Dermis blood vessel endothelial cell (primary cell): ENCODE data around the gene FBN1. TPM values are rescaled to one million over a fixed set of nuclear protein-coding genes. Genes with fewer than 3 reads are reported as not detected.

ENCODE experiments used
- DNase-seq: peaks from one replicate; pipeline ENCODE4 v3.0.0; 2010
- total RNA-seq: library from RNA; depleted of rRNA; stranded (reverse); fragments of >200 nt; gene quantifications from 2 replicates; pipeline ENCODE4 v1.2.3, GENCODE V29; 2014

FBN1 gene
- total RNA-seq, 1 donor from 2014 or later: 122 TPM

DNA sequence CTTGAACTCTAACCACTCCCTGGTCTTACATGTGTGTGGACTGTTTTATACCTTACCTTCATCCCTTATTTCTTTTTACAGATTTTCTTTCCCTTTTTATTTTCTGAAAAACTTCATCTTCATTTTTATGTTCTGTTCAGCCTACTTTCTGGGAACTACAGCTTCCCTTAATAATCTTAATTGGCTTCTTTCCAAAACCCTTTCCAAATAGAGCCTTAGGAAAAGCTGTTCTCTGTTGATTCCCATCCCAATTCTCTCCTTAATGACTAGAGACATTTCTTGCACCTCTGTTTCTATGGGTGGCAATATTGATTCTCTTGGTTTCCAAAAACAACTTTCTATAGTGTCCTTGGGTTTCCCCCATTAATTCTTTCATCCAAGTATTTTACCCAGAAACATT, 179.4 kb downstream of the FBN1 start:
- no peak for DNase-seq

DNA sequence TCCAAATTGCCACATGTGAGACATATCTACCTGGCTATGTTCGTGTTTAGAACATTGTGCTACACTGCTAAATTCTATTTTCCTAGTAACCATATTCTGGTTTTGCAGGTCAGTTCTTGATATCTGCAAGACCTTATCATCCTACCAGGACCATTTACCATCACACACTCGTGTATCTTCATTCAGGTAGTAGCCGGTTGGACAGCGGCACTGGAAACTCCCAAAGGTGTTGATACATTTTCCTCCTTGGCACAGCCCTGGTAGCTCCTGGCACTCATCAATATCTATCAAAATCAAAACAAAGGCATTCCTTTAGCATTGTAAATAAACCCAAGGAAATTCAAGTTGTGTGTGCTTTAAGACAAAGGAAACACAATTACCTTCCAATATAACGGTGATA, 180.1 kb downstream of the FBN1 start:
- no peak for DNase-seq

DNA sequence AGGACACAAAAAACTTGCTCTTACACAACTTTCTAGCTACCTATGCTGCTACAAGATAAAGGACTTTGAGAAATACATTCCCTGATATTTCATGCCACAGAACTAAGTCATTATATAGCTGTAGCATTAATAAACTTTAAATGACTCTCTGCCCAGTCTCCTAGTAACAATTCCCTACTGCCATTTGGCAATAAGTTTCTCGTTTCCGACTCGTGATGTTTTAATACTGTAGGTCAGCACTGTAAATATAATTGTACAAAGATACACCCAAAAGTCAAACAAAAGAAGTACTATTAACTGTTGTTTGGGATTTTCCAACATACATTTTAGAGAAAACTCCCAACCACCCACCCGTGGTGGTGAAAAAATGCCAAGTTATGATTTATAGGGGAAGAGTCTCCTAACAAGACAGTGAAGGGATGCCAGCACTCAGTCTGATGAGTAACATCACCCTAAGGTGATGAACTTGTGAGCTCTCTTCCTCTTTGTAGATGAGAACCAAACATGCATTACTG, 182.1 kb downstream of the FBN1 start:
- no peak for DNase-seq

GRCh38 chr15:48462688-48463087, 182.8 kb downstream of the FBN1 start:
- DNase-seq: no peak

DNA sequence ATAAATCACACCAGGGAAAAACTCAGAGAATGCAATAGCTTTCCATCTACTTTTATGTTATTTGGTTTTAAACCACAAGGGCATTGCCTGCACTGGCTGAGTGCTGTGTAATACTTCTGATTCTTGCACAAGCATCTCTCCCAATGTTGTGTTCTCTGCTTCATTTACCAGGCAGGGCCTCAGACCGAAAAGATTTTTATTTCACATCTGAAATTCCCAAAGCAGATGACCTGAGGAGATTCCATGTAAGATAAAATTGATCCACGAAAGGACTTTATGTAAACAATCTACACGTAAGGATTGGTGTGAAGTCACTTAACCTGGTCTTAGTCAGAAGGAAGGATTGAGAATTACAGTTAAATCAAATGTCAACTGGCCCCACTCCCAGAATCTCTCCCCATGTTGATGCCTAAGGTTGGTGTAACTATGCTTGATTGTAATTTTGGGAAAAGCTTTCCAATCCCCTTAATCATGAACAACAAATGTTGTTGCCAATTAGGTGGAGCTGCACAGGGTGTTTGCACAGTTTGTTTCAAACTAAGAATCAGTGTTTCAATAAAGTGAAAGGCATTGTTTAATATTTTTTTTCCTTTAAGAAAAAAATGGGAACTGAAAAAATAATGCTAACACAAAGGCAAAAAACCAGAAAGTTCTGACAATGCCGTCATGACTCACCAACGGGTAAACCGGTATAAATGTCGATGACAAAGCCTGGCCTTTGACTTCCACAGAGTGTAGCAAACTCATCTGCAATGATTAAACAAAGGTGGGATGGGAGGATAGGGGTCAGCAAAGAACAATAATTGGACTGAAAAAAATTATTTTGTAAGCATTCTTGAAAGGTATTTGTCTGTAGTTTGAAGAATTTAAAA, 185.7 kb downstream of the FBN1 start:
- peak; percentile 86 for DNase-seq

GRCh38 chr15:48458876-48459275, 186.6 kb downstream of the FBN1 start:
- no peak for DNase-seq

DNA sequence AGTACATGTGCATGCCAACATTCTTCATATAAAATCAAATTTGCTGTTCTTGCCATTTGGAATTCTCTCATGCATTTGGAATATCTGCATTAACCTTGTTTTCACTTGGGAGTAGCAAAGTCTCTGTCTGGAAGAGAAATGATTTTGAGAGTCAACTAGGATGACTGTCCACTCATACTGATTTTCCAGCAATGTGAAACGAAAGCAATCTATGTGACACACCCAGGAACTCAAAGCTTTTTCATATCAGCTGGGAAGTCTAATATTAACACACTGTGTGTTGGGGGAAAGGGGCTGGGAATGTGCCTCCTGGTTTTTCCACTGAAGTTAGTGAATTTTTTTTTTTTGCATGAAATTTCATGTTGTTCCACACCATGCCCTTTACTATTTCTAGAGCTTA, 189.4 kb downstream of the FBN1 start:
- DNase-seq: no peak

- DNase-seq: peak; percentile 78
Observed at GRCh38 chr15:48451736-48452135, 193.8 kb downstream of the FBN1 start.

DNA sequence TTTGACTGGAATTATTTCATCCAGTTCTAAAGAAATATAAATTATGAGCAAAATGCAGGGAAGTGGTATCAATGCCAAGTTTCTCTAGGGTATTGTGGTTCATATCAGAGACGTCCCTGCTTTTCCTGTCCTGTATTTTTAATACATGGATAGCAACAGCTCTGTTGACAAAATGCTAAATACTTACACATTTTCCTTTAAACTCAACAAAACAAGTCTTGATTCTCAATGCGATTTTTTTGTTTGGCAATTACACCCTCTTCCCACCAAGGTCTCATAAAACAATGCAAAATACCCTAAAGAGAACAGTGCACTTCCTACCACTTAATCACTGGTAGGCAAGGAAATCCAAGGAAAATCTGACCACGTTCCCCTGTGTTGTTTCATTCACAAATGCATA, 194.3 kb downstream of the FBN1 start:
- DNase-seq: peak; percentile 92

DNA sequence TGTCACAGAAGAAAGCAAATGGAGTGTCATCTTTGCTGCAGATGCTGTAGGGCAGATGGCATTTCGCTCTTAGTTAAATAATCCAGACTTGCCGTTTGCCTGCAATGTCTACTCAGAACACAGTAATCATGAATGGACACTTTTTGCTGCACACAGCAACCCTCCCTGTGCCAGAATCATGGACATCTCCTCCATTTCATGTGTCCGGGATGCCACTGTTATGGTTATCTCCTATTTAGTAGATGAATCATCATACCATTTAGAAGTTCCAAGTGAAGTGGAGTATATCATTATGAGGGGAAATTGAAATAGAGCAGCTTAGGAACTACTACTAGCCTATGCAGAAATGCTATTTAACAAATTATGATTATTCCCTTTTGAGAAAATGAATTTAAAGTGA, 195.8 kb downstream of the FBN1 start:
- DNase-seq: no peak

GRCh38 chr15:48447657-48448056, 197.9 kb downstream of the FBN1 start:
- DNase-seq: peak; percentile 5

DNA sequence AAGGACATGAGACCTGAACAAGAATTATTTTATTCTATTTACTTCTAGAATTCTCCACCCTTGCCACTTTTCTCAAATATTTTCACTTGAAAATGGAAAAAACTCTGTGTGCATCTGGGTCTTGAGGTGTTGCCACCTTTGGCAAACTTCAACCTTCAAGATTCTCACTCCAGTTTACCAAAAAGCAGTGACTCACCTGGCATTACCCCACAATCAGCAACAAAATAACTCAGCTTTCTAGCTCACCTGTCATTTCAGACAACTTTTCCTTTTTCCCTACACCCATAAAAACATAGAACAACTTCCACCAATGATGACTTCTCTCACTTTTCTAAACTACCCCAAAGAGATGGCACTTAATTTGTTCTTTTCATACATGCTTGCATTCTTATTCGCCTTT, 198.5 kb downstream of the FBN1 start:
- no peak for DNase-seq

DNA sequence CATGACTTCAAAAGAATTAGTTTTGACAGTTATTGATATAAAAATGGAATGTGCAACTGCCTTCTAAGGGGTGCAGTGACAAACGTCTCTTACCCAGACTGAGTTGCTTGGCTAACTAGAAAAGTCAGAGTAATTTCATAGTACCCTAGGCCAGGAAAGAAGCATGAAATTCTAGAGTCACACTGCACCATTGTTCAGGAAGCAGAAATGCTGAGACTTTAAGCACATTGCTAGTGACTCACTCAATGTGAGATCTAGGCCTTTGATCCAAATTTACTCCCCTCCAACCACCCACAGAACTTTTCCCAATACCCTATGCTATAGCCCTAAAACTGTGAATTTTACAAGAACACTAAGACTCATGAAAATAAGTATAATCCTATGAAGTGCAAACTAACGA, 203.5 kb downstream of the FBN1 start:
- no peak for DNase-seq

GRCh38 chr15:48440084-48440483, 205.4 kb downstream of the FBN1 start:
- DNase-seq: no peak

DNA sequence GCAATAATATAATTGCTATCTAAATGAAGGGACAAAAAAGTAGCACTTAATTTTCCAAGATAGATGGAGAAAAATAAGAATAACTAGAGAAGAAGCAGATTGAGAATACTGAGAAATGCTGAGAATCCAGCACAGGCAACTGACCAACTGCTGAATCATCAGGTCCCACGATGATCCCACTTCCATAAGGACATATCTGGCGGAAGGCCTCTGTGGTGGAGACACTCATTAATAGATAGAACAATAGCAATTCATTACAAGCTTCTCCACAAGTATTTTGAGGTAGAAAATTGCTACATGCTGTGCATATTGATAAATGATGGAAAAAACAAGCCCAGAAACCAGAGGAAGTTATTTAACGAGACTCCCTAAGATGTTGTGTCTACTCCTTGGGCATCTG, 208.3 kb downstream of the FBN1 start:
- DNase-seq: peak; percentile 29

- DNase-seq: no peak
Observed at GRCh38 chr15:48435321-48435720, 210.2 kb downstream of the FBN1 start.

- DNase-seq: no peak
Observed at GRCh38 chr15:48433226-48433886, 212.2 kb downstream of the FBN1 start.

DNA sequence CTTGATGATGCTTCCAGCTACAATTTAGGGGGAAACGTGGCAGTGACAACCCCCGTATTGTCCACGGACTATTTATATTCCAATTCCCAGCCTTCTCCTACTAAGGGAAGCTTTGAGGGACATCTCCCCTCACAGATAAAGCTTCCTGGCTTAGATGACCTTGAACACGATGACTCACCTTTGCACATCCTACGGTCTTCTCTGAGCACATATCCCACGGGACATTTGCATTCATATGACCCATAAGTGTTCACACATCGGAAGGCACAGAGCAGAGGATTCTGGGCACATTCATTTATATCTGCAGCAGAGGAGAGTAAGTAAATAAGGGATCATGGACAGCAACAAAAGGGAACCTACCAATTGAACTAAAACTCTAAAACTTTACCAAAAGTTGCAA, 212.8 kb downstream of the FBN1 start:
- no peak for DNase-seq

DNA sequence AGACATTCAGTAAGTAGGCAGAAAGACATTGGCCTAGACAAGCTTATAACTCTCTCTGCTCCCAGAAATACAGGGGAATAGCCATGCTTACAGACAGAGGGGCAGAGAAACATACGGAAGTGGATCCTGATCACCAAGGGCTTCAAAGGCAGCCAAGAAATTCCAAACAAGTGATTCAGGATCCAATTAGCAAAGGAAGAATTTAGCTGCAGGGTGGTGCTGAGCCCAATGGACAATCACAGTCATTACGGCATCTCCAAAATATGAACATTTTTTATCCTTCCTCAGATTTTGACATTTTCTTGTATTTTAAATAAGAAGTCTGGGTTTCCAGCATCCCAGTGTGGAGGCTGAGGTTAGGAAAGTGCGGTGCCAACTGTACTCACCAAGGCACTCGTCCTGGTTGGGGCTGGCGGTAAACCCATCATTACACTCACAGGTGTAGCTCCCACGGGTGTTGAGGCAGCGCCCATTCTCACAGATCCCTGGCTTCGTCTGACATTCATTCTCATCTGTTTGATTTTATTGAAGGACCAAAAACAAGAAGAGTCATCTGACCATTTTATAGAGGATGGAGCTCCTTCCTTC, 217.5 kb downstream of the FBN1 start:
- DNase-seq: no peak

GRCh38 chr15:48427479-48427878, 218.0 kb downstream of the FBN1 start:
- DNase-seq: no peak

- DNase-seq: no peak
Observed at GRCh38 chr15:48426941-48427340, 218.6 kb downstream of the FBN1 start.

GRCh38 chr15:48426044-48426443, 219.5 kb downstream of the FBN1 start:
- no peak for DNase-seq

GRCh38 chr15:48425051-48425450, 220.5 kb downstream of the FBN1 start:
- DNase-seq: no peak
